Erythroblast (primary cell): Measurements from ENCODE around the gene VSTM2B.

Source experiments
- GATA1 ChIP-seq: IDR thresholded peaks from 2 replicates; pipeline ENCODE4 v1.6.1; 2011; ENCODE audit warnings: low read depth, mild to moderate bottlenecking, control low read depth, low read length, moderate library complexity
- POLR2A ChIP-seq: IDR thresholded peaks from 2 replicates; pipeline ENCODE4 v1.6.1; 2011; ENCODE audit warnings: mild to moderate bottlenecking, low read length

DNA sequence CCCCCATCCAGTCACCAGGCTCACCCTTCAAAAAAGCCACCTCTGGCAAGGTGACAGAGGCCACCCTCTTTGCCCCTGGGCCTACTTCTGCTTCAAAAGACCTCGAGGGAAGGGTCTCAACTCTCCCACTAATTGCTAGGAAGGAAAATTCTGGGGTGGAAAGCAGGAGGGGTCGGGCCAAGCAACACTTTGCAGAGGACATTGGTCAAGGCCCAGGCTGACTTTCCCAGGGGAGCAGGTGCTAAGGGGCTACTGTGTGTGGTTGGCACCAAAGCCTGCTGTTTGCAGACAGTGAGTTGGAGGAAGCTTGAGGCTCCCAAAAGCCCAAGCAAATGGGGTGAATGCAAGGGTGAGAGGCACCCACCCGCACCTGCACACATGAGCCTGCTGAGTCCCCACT, 28.6 kb upstream of the VSTM2B start:
- TF ChIP-seq POLR2A (no peak), GATA1 (no peak)
